ENCODE results near the gene FABP1.
A peak's percentile ranks its signal among the peaks of the same experiment; 100 is the strongest.

The FABP1 gene

GRCh38 chr2:88165332-88166003, 37.6 kb upstream of the FABP1 start:
- no peaks in the 10 kb centered on the region for H3K4me1 ChIP-seq (ENCODE audit: low read depth, poor library complexity, severe bottlenecking)
- no peaks in the 10 kb centered on the region for H3K36me3 ChIP-seq (ENCODE audit: insufficient read depth)
- H3K9ac ChIP-seq: no peak overlapping the region
- no peaks in the 10 kb centered on the region for H4K20me1 ChIP-seq (ENCODE audit: insufficient read depth)
- no peaks in the 10 kb centered on the region for H3K27me3 ChIP-seq (ENCODE audit: insufficient read depth, low read depth)
- no peak for TF ChIP-seq CTCF (conservative IDR thresholded peaks at IDR 0.05; ENCODE audit: low read depth, low read length)
- no peak overlapping the region for H3K27ac ChIP-seq
- no peak overlapping the region for H3K4me2 ChIP-seq
- no peak overlapping the region for H2AFZ ChIP-seq (ENCODE audit: low read depth)
- no peak overlapping the region for H3K4me3 ChIP-seq (IDR thresholded peaks at IDR 0.05; ENCODE audit: insufficient read depth, low read depth, low read length)
- H3K79me2 ChIP-seq (ENCODE audit: insufficient read depth, low read depth): no peaks in the 10 kb centered on the region

- H2AFZ ChIP-seq (ENCODE audit: low read depth): no peak overlapping the region
- H3K4me3 ChIP-seq (IDR thresholded peaks at IDR 0.05; ENCODE audit: insufficient read depth, low read depth, low read length): no peak overlapping the region
- no peaks in the 10 kb centered on the region for H3K36me3 ChIP-seq (ENCODE audit: insufficient read depth)
- H3K4me1 ChIP-seq (ENCODE audit: low read depth, poor library complexity, severe bottlenecking): no peaks in the 10 kb centered on the region
- no peak overlapping the region for H3K9ac ChIP-seq
- no peaks in the 10 kb centered on the region for H3K79me2 ChIP-seq (ENCODE audit: insufficient read depth, low read depth)
- TF ChIP-seq CTCF (conservative IDR thresholded peaks at IDR 0.05; ENCODE audit: low read depth, low read length): no peak
- no peak overlapping the region for H3K27ac ChIP-seq
- no peaks in the 10 kb centered on the region for H4K20me1 ChIP-seq (ENCODE audit: insufficient read depth)
- no peaks in the 10 kb centered on the region for H3K27me3 ChIP-seq (ENCODE audit: insufficient read depth, low read depth)
- no peak overlapping the region for H3K4me2 ChIP-seq
Observed at GRCh38 chr2:88161446-88162244, 33.8 kb upstream of the FABP1 start.

- TF ChIP-seq CTCF (conservative IDR thresholded peaks at IDR 0.05; ENCODE audit: low read depth, low read length): no peak
- no peaks in the 10 kb centered on the region for H3K4me1 ChIP-seq (ENCODE audit: low read depth, poor library complexity, severe bottlenecking)
- H2AFZ ChIP-seq (ENCODE audit: low read depth): no peak overlapping the region
- no peaks in the 10 kb centered on the region for H3K36me3 ChIP-seq (ENCODE audit: insufficient read depth)
- H3K27ac ChIP-seq: no peak overlapping the region
- H3K27me3 ChIP-seq (ENCODE audit: insufficient read depth, low read depth): no peaks in the 10 kb centered on the region
- H3K79me2 ChIP-seq (ENCODE audit: insufficient read depth, low read depth): no peaks in the 10 kb centered on the region
- no peak overlapping the region for H3K4me2 ChIP-seq
- no peak overlapping the region for H3K9ac ChIP-seq
- no peaks in the 10 kb centered on the region for H4K20me1 ChIP-seq (ENCODE audit: insufficient read depth)
- no peak overlapping the region for H3K4me3 ChIP-seq (IDR thresholded peaks at IDR 0.05; ENCODE audit: insufficient read depth, low read depth, low read length)
Observed at GRCh38 chr2:88160517-88160916, 32.7 kb upstream of the FABP1 start.

- Histone ChIP-seq H3K27me3 (ENCODE audit: insufficient read depth, low read depth) (no peaks in the 10 kb centered on the region), H2AFZ (ENCODE audit: low read depth) (no peak overlapping the region), H4K20me1 (ENCODE audit: insufficient read depth) (no peaks in the 10 kb centered on the region), H3K4me1 (ENCODE audit: low read depth, poor library complexity, severe bottlenecking) (no peaks in the 10 kb centered on the region), H3K4me2 (no peak overlapping the region), H3K27ac (no peak overlapping the region), H3K79me2 (ENCODE audit: insufficient read depth, low read depth) (no peaks in the 10 kb centered on the region), H3K36me3 (ENCODE audit: insufficient read depth) (no peaks in the 10 kb centered on the region), H3K4me3 (IDR thresholded peaks at IDR 0.05; ENCODE audit: insufficient read depth, low read depth, low read length) (no peak overlapping the region), H3K9ac (no peak overlapping the region)
- TF ChIP-seq CTCF (conservative IDR thresholded peaks at IDR 0.05; ENCODE audit: low read depth, low read length): peak; percentile 96
Observed at GRCh38 chr2:88159955-88160415, 32.1 kb upstream of the FABP1 start.

All from KMS-11 (cell line).